PC-9 (cell line): Measurements from ENCODE around the gene SPINT2. TPM values are rescaled to one million over a fixed set of nuclear protein-coding genes. Genes with fewer than 3 reads are reported as not detected.

ENCODE experiments used
- BruUV-seq: library from RNA; stranded (reverse); fragments of 400-500 nt; replicated peaks from 2 replicates; lab custom pipeline; 2021; lab: Mats Ljungman, UMichigan
- CTCF ChIA-PET: fragments of 300-600 bp; sonication (Branson Sonifier 250); formaldehyde crosslinking; loops from one replicate; lab custom pipeline; 2022; ENCODE audit warnings: antibody characterized with exemption; lab: Charles Lee
- POLR2A ChIA-PET: fragments of 300-600 bp; sonication (Branson Sonifier 250); formaldehyde crosslinking; loops from one replicate; lab custom pipeline; 2022; ENCODE audit warnings: antibody characterized with exemption; ENCODE audit not compliant: unreplicated experiment; lab: Charles Lee
- DNase-seq, 2 experiments: peaks; one replicate each; pipeline versions ENCODE4 v3.0.0 to v3.0.0-alpha.2; 2015 to 2022; ENCODE audit warnings: mixed read lengths in 1 of 2
- H2AFZ ChIP-seq: fragments of 200-600 bp; sonication (generic); 2 replicates; pipeline ENCODE4 v1.8.1; 2017; ENCODE audit warnings: antibody characterized with exemption
- H3F3A ChIP-seq: fragments of 200-600 bp; sonication (generic); 2 replicates; pipeline ENCODE4 v1.8.1; 2017; ENCODE audit warnings: antibody characterized with exemption, mild to moderate bottlenecking, low read depth; ENCODE audit not compliant: insufficient read depth
- H3K27ac ChIP-seq: fragments of 200-600 bp; sonication (generic); 2 replicates; pipeline ENCODE4 v1.6.1; 2016; ENCODE audit warnings: mixed run types
- H3K27me3 ChIP-seq: fragments of 200-600 bp; sonication (generic); 2 replicates; pipeline ENCODE4 v1.6.1; 2016; ENCODE audit warnings: low read depth, mixed run types; ENCODE audit not compliant: insufficient read depth
- H3K36me3 ChIP-seq: fragments of 200-600 bp; sonication (generic); 2 replicates; pipeline ENCODE4 v1.6.1; 2016; ENCODE audit warnings: low read depth, mixed run types
- H3K4me1 ChIP-seq: fragments of 200-600 bp; sonication (generic); replicated peaks from 2 replicates; pipeline ENCODE4 v1.6.1; 2016; ENCODE audit warnings: mixed run types; ENCODE audit not compliant: insufficient read depth
- H3K4me2 ChIP-seq: fragments of 200-600 bp; sonication (generic); 2 replicates; pipeline ENCODE4 v1.6.1; 2017; ENCODE audit warnings: mixed run types
- H3K4me3 ChIP-seq: fragments of 200-600 bp; sonication (generic); 2 replicates; pipeline ENCODE4 v1.6.1; 2016; ENCODE audit warnings: mixed run types
- H3K79me2 ChIP-seq: fragments of 200-600 bp; sonication (generic); 2 replicates; pipeline ENCODE4 v1.6.1; 2017; ENCODE audit warnings: low read depth, mixed run types
- H3K9me2 ChIP-seq: fragments of 200-600 bp; sonication (generic); 2 replicates; pipeline ENCODE4 v1.8.1; 2017; ENCODE audit warnings: mild to moderate bottlenecking; ENCODE audit not compliant: insufficient read depth
- H3K9me3 ChIP-seq: fragments of 200-600 bp; sonication (generic); 2 replicates; pipeline ENCODE4 v1.8.1; 2016; ENCODE audit warnings: low read depth; ENCODE audit not compliant: insufficient read depth
- H4K20me1 ChIP-seq: fragments of 200-600 bp; sonication (generic); 2 replicates; pipeline ENCODE4 v1.8.1; 2017; ENCODE audit not compliant: insufficient read depth
- CTCF ChIP-seq: fragments of 200-600 bp; sonication (generic); conservative IDR thresholded peaks from 2 replicates; pipeline ENCODE4 v1.6.1; 2017; ENCODE audit warnings: mixed run types, antibody characterized with exemption, mild to moderate bottlenecking, moderate library complexity
- EZH2 ChIP-seq: fragments of 200-600 bp; sonication (generic); IDR thresholded peaks from 2 replicates; pipeline ENCODE4 v1.8.0; 2017; ENCODE audit warnings: antibody characterized with exemption, low read depth
- intact Hi-C: fragments of 100-400 bp; cut with micrococcal nuclease; formaldehyde crosslinking; loops from one replicate; pipeline ENCODE4 v1.10.0; 2022; ENCODE audit not compliant: unreplicated experiment
- total RNA-seq: library from RNA; stranded (reverse); gene quantifications from 2 replicates; pipeline ENCODE4 v1.2.3, GENCODE V29; 2021

SPINT2 gene
- total RNA-seq, 1 experiment from 2014 or later, result 1,019 TPM

- Histone ChIP-seq H3K36me3 (no peaks in the 10 kb centered on the region), H3K4me2 (no peak overlapping the region), H3F3A (peaks cover 36% of the 10 kb centered on the region; the same call in 1 of the 2 replicates), H3K79me2 (peaks cover 9% of the 10 kb centered on the region), H3K27me3 (peaks cover 17% of the 10 kb centered on the region), H3K9me3 (no peaks in the 10 kb centered on the region), H3K4me3 (no peak overlapping the region), H3K27ac (no peak overlapping the region), H3K4me1 (peaks cover 21% of the 10 kb centered on the region; the same call in 1 of the 2 replicates), H3K9me2 (no peaks in the 10 kb centered on the region), H4K20me1 (no peaks in the 10 kb centered on the region), H2AFZ (no peak overlapping the region)
- TF ChIP-seq CTCF (no peak), EZH2 (no peak)
- no peak for DNase-seq
- intact Hi-C loops, result loop anchor here (5.0 kb wide), 2 partner anchors 75 to 415 kb away; no protein-coding TSS in a partner anchor
- ChIA-PET CTCF (no interaction called here), POLR2A (no interaction called here)
- no TSS peak for BruUV-seq
These were observed 52.8 kb downstream of the SPINT2 start for GRCh38 chr19:38317104-38317612.

- Histone ChIP-seq H3K4me3 (no peak overlapping the region), H3K9me3 (no peaks in the 10 kb centered on the region), H3K4me2 (no peak overlapping the region), H3K27ac (no peak overlapping the region), H3K79me2 (peaks cover 9% of the 10 kb centered on the region), H4K20me1 (no peaks in the 10 kb centered on the region), H2AFZ (no peak overlapping the region), H3K36me3 (no peaks in the 10 kb centered on the region), H3K27me3 (peaks cover 17% of the 10 kb centered on the region), H3F3A (peaks cover 34% of the 10 kb centered on the region; the same call in 1 of the 2 replicates), H3K9me2 (no peaks in the 10 kb centered on the region), H3K4me1 (peaks cover 21% of the 10 kb centered on the region; the same call in 1 of the 2 replicates)
- no TSS peak for BruUV-seq
- ChIA-PET CTCF (interaction anchor here (0.7 kb wide), 1 partner anchor 599 kb away, joined by 5 read pairs; no protein-coding TSS in a partner anchor), POLR2A (no interaction called here)
- TF ChIP-seq EZH2 (no peak), CTCF (no peak)
- DNase-seq, result no peak
- intact Hi-C loops, result loop anchor here (5.0 kb wide), 2 partner anchors 76 to 416 kb away; no protein-coding TSS in a partner anchor
These were observed 54.3 kb downstream of the SPINT2 start for GRCh38 chr19:38318660-38319059.

- TF ChIP-seq EZH2, result no peak
- Histone ChIP-seq H3K4me1 (peaks cover 14% of the 10 kb centered on the region; the same call in 1 of the 2 replicates), H4K20me1 (no peaks in the 10 kb centered on the region), H3K27me3 (peaks cover 17% of the 10 kb centered on the region), H3F3A (peaks cover 25% of the 10 kb centered on the region; the same call in 1 of the 2 replicates), H3K4me2 (peak within 1 kb of the TSS; percentile 44), H3K4me3 (no peak within 1 kb of the TSS), H2AFZ (no peak within 1 kb of the TSS), H3K9me2 (no peaks in the 10 kb centered on the region), H3K79me2 (peaks cover 7% of the 10 kb centered on the region), H3K36me3 (no peaks in the 10 kb centered on the region), H3K9me3 (no peaks in the 10 kb centered on the region), H3K27ac (no peak within 1 kb of the TSS)
- peak in 1 of 2 experiments; percentile 46 for DNase-seq
- BruUV-seq, result no TSS peak
- ChIA-PET POLR2A (no interaction called here), CTCF (no interaction called here)
- intact Hi-C loops, result loop anchor here (5.0 kb wide), 2 partner anchors 77 to 417 kb away; no protein-coding TSS in a partner anchor
These were observed 55.3 kb downstream of the SPINT2 start, which contains the start of gene KCNK6 for GRCh38 chr19:38319421-38320258. Gene KCNK6, plus strand, starts transcription at chr19:38319845. Its CDS starts 106 bp downstream, at chr19:38319951.
